GM21447 (cell line): ENCODE results near the gene AMPD2.
"Not testable (repeated sequence)": the region's sequence is repeated elsewhere in the genome, so short reads cannot be mapped to it uniquely, and the experiment has no call there.

Experiments
- ATAC-seq: cut with Tn5 transposase; IDR thresholded peaks from one replicate; pipeline ENCODE4 v1.9.1; 2021; ENCODE audit not compliant: unreplicated experiment

AMPD2 gene

DNA sequence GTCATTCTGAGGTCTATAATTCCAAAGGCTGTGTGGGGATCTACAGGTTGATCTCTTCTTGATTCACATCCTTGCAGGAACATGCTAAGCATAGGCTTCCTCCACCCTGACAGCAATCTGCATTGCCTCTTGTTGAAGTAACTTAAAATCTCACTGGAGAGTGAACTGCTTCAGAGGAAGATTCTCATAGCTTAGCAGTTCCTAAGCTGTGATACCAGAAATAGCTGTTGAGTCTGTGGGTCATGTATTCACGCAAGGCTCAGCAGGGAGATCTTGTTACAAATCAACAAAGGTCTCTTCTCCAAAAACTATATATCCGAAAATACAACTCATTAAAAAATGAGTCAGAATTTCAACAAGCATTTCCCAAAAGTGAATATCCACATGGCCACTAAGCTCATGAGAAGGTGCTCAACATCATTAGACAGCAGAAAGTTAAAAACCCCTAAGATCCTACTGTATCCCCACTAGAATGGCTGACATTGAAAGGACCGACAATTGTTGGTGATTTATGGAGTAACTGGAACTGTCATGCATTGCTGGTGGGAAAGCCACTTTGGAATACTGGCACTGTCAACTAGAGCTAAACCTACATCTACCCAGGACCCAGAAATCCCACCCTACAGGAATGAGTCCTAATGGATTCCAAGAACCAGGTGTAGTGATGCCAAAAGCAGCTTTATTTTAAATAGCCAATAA, 57.2 kb downstream of the AMPD2 start:
- not testable (repeated sequence) for ATAC-seq

- no peak for ATAC-seq
Observed at GRCh38 chr1:109677459-109677858, 57.8 kb downstream of the AMPD2 start.

- ATAC-seq = not testable (repeated sequence)
Observed at GRCh38 chr1:109678637-109679036, 59.0 kb downstream of the AMPD2 start.
